ENCODE data around the gene SREBF2.

DNA sequence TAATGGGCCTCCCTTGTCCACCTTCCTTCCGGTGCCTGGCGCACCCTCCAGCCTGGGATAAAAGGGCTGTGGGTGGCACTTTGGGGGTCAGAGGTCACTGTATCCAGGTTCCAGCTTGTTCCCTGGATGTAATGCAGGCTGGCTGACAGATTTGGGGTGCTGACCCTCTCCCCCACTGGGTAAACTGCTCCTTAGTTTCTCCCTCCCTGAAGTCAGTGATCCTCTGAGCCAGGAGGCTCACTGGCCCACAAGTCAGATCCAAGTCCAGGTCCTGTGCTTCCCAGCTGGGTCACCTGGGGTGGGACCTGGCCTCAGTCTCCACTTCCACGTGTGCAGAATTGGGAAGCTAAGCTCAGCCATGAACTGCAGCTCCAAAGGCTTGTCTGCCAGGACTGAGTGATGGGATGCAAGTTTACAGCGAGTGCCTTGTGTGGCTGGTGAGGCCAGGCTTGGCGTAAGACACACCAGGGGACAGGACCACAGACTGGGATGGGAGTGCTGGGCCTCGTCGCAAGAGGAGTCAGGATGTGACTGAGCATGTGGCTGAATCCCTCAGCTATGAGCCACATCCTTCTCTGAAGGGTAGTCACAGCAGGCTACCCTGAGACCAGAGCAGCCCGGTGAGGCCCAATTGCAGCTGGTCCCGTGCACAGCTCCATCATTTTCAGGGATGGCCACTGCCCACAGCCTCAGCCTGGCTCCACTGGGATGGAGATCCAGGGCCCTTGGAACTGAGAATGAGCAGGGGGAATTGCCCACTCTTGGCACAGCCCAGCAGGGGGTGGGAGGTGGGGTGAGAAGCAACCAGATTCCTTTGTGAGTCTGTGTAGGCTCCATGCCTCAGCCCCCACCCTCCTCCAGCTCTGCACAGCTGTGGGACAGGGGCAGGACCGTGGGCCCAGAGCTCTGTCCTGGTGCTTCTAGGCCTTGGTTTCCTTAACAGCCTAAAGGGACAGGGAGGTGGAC, 74.8 kb downstream of the SREBF2 start:
- TF ChIP-seq EZH2 (IDR thresholded peaks at IDR 0.05) (no peak), POLR2AphosphoS5 (IDR thresholded peaks at IDR 0.05; ENCODE audit: borderline replicate concordance, low read depth, low read length) (no peak; the same call in 1 of the 2 replicates), FOXP2 (optimal IDR thresholded peaks at IDR 0.05; ENCODE audit: control extremely low read depth, extremely low read length, insufficient read depth) (no peak)

All from SK-N-MC (cell line).